Rectal smooth muscle tissue (tissue), 1 donor: ENCODE results near the gene CDH12.
"Not testable (repeated sequence)": the region's sequence is repeated elsewhere in the genome, so short reads cannot be mapped to it uniquely, and the experiment has no call there.

Experiments used
- H3K27ac ChIP-seq: one replicate; pipeline ENCODE4 v1.7.0; 2013; ENCODE audit warnings: low read depth, low read length, inconsistent platforms
- H3K27me3 ChIP-seq: one replicate; pipeline ENCODE4 v1.7.0; 2013; ENCODE audit warnings: low read length; ENCODE audit not compliant: control insufficient read depth, insufficient read depth
- H3K36me3 ChIP-seq: one replicate; pipeline ENCODE4 v1.7.0; 2013; ENCODE audit warnings: low read length; ENCODE audit not compliant: control insufficient read depth, insufficient read depth
- H3K4me1 ChIP-seq: one replicate; pipeline ENCODE4 v1.7.0; 2013; ENCODE audit warnings: low read length; ENCODE audit not compliant: control insufficient read depth, insufficient read depth
- H3K4me3 ChIP-seq: one replicate; pipeline ENCODE4 v1.7.0; 2013; ENCODE audit warnings: low read length
- H3K9ac ChIP-seq: one replicate; pipeline ENCODE4 v1.7.0; 2013; ENCODE audit warnings: low read length

CDH12 gene

DNA sequence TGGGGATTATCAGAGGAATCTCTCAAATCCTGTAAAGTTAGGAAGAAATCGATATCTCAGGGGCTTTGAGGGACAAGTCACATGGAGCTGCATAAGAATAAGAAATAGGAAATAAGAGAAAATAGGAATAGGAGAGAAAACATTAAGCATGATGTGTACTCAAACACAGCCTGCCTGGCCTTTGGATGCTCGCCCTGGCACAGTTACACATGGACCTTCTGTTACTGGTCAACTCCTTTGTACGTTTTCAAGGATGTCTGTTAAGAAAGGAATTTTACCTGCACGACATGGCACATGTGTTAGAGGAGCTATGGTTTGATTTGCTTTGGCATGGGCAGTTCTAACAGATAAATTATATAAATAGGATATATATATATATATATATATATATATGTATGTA lies 321.2 kb downstream of the CDH12 start:
- Histone ChIP-seq H3K36me3 (no peaks in the 10 kb centered on the region), H3K4me3 (no peak overlapping the region), H3K4me1 (no peaks in the 10 kb centered on the region), H3K27me3 (no peaks in the 10 kb centered on the region), H3K9ac (no peak overlapping the region), H3K27ac (no peak overlapping the region)

DNA sequence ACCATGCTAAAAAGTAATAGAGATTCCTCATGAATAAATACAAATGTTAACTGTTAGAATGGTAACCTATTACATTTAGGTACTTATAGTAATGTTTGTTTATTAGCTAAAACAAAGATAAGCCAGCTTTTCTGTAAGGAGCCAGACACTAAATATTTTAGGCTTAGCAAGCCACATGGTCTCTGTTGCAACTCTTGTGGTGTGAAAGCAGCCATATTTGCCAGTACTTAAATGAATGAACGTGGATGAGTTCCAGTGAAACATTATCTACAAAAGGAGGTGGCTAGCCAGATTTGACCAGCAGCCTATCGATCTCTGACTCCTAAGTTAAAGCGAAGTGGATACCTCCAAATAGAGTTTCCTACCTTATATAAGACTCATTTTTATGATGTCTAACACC lies 331.6 kb downstream of the CDH12 start:
- H3K4me3 ChIP-seq: no peak overlapping the region
- H3K36me3 ChIP-seq: no peaks in the 10 kb centered on the region
- H3K27ac ChIP-seq: no peak overlapping the region
- H3K27me3 ChIP-seq: no peaks in the 10 kb centered on the region
- no peak overlapping the region for H3K9ac ChIP-seq
- no peaks in the 10 kb centered on the region for H3K4me1 ChIP-seq

DNA sequence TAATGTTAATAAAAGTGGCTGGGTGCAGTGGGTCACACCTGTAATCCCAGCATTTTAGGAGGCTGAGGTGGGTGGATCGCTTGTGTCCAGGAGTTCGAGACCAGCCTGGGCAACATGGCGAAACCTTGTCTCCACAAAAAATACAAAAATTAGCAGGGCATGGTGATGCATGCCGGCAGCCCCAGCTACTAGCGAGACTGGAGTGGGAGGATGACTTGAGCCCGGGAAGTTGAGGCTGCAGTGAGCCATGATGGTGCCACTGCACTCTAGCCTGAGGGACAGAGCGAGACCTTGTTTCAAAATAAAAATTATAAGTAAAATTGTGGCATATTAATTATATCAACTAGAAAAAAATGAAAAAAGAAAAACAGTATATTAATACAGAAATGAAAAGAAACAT lies 336.6 kb downstream of the CDH12 start:
- not testable (repeated sequence) for H3K27ac ChIP-seq, H3K4me1 ChIP-seq, H3K4me3 ChIP-seq, H3K36me3 ChIP-seq, H3K27me3 ChIP-seq, H3K9ac ChIP-seq

DNA sequence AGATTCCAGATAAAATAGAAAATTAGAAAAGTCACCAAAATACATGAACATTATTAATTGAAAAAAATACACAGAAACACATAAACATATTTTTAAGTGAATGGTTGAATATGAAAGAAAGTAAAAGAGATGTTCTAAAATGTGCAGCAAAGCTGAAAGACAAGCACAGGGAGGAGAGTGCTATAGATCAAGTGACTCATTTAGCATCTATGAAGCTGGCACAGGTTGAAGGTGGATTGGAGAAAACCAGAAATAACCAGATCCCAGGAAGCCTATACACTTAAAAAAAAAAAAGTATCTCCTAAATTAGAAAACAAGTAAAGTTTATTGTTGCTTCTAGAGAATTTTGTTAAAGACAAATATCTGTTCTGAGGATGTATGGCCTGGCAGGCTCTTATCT lies 338.9 kb downstream of the CDH12 start:
- no peaks in the 10 kb centered on the region for H3K4me1 ChIP-seq
- no peak overlapping the region for H3K4me3 ChIP-seq
- H3K36me3 ChIP-seq: no peaks in the 10 kb centered on the region
- no peaks in the 10 kb centered on the region for H3K27me3 ChIP-seq
- H3K27ac ChIP-seq: no peak overlapping the region
- H3K9ac ChIP-seq: no peak overlapping the region

DNA sequence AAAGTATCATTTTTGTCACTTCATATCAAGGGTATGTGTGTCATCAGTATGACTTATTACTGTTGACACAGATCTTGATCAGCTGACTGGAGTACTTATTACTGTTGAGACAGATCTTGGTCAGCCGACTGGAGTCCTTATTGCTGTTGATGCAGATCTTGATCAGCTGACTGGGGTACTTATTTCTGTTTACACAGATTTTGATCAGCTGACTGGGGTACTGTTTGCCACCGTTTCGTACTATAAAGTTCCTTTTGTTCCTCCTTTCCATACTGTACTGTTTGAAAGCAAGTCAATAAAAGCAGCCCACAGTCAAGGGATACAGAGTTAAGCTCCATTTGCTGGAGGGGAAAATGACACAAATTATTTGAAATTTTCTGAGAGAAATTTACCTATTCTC lies 347.3 kb downstream of the CDH12 start:
- no peak overlapping the region for H3K9ac ChIP-seq
- H3K36me3 ChIP-seq: no peaks in the 10 kb centered on the region

DNA sequence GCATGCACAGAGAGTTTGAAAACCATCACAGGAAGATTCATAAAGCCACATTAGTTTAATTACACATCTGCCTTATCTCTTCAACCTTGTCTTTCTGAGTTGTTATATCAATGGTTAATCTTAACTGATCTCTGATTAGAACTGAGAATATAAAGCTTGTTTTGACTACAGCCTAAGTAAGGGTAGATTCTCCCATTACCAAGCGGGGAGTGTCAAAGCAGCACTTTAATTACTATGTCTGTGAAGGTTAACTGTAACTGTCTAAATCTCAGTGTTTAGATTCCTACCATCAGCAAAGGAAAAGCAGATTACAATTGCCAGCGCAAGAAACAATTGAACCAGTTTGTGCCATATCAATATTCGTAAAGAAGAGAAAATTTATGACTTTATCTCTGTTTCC lies 348.7 kb downstream of the CDH12 start:
- Histone ChIP-seq H3K36me3 (no peaks in the 10 kb centered on the region), H3K27ac (no peak overlapping the region), H3K27me3 (no peaks in the 10 kb centered on the region), H3K4me3 (no peak overlapping the region), H3K9ac (no peak overlapping the region), H3K4me1 (no peaks in the 10 kb centered on the region)

More for the DNA sequence above, 347.3 kb downstream of the CDH12 start:
- H3K27ac ChIP-seq: no peak overlapping the region
- H3K4me1 ChIP-seq: no peaks in the 10 kb centered on the region
- no peaks in the 10 kb centered on the region for H3K27me3 ChIP-seq
- H3K4me3 ChIP-seq: no peak overlapping the region

DNA sequence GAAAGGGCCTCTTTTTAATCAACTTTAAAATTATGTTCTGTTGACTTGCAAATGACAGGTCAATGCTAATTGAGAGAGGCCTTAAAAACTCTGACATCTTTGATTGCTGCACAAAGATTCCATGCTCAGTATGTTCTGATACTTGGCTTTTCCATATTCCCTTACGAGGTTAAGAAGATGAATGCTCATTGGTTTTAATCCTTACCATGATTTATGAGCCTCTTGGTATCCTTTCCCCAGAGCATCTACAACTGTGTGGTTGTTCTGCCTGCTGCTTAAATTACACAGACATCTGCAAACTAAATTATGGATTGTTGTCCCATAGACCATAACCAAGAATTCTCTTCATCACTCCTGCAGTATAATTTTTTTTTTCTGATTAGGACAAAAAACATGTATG lies 352.6 kb downstream of the CDH12 start:
- Histone ChIP-seq H3K36me3 (no peaks in the 10 kb centered on the region), H3K27ac (no peak overlapping the region), H3K4me1 (no peaks in the 10 kb centered on the region), H3K9ac (no peak overlapping the region), H3K4me3 (no peak overlapping the region), H3K27me3 (no peaks in the 10 kb centered on the region)

DNA sequence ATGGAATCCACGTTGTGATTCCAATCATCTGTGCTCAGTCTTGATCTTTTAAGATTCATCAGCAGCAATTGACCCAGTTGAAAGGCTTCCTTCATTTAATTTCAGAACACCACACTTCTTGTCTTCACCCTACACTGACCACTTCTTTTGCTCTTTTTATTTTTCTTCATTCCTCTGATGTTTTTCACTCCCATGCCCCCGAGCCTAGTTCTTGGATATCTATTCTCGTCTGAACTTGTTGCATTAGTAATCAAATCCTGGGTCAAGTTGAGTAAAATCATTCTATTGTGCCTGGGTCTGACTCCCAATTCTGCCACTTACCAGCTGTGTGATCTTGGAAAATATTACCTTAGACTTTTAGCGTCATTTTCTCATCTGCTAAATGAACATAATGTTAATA lies 356.5 kb downstream of the CDH12 start:
- H3K4me3 ChIP-seq: no peak overlapping the region
- H3K4me1 ChIP-seq: no peaks in the 10 kb centered on the region
- H3K36me3 ChIP-seq: no peaks in the 10 kb centered on the region
- no peak overlapping the region for H3K9ac ChIP-seq
- H3K27me3 ChIP-seq: no peaks in the 10 kb centered on the region
- H3K27ac ChIP-seq: no peak overlapping the region

DNA sequence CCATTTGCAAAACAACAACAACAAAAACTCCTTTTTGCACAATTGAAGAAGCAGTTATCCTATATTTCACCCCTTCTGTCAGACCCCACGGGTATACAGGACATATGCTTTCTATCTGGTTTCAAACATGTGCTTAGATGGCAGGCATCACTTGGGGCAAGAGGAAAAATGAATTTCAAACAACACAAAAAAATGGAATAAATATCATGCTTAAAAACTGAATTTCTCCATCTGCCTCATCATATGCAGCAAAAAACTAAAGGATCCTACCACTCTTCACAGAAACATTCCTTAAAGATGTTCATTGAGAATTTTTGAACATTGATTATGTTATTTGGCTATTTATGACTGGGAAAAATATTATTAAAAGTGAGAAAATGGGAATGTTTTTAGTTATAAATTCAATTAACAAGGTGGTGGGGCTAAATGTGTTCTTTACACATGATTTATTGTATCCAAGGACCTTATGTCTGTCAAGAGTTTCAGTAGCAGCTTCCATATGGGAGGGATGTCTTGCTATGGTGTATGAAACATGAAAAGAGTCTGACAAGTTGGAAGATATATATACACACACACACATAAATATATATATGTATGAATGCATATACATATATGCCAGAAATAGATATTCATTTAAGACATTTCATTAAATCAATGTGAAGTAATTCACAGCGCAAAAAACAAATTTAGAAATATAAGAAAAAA lies 358.0 kb downstream of the CDH12 start:
- Histone ChIP-seq H3K36me3 (no peaks in the 10 kb centered on the region), H3K27ac (no peak overlapping the region), H3K4me3 (no peak overlapping the region), H3K4me1 (no peaks in the 10 kb centered on the region), H3K27me3 (no peaks in the 10 kb centered on the region), H3K9ac (no peak overlapping the region)

DNA sequence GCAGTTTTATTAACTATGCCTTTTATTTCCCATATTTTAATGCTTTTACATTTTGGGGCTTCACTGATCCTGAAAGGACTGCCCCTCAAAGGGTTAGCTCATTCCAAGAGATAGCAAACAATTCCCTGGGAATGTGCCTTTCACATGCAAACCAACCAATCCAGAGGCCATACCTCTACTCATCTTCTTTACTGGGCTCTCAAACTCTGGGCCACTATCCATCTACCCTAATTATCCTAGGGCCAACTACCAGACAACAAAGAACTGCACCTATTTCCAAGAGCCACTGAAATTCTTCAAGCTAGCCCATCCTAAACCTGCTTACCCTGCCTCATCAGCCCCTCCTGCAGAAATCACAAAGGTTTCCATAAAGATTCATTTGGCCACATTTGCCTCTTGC lies 364.7 kb downstream of the CDH12 start:
- Histone ChIP-seq H3K27ac (no peak overlapping the region), H3K4me3 (no peak overlapping the region), H3K27me3 (no peaks in the 10 kb centered on the region), H3K36me3 (no peaks in the 10 kb centered on the region), H3K9ac (no peak overlapping the region), H3K4me1 (no peaks in the 10 kb centered on the region)

DNA sequence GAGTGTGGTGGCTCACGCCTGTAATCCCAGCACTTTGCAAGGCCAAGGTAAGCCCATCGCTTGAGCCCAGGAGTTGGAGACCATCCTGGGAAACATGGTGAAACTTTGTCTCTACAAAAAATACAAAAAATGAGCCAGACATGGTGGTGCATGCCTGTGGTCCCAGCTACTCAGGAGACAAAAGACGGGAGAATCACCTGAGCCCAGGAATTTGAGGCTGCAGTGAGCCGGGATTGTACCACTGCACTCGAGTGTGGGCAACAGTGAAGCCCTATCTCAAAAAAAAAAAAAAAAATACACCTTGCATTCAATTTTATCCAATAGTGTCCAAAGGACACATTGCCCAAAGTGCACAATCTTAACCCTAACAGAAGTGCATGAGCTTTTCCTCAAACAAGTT lies 372.8 kb downstream of the CDH12 start:
- Histone ChIP-seq H3K27ac (no peak overlapping the region), H3K27me3 (no peaks in the 10 kb centered on the region), H3K4me1 (no peaks in the 10 kb centered on the region), H3K4me3 (no peak overlapping the region), H3K36me3 (no peaks in the 10 kb centered on the region), H3K9ac (no peak overlapping the region)

DNA sequence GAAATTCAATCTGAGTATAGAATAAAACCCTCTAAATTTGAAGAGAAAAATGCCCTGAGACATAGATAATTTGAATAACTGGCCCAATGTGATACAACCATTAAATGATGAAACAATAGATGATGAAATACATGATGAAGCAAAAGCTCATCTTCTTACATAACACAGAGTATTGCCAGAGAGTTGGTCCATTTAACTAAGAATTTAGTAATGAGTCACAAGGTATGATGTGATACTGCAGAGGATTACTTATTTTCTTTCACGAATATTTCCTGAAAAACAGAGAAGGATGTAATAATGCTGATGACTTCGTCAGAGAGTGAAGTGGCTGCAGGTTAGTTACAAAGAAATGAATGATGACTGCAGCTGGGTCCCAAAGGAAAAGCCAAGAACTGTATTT lies 379.3 kb downstream of the CDH12 start:
- Histone ChIP-seq H3K27ac (no peak overlapping the region), H3K9ac (no peak overlapping the region), H3K4me1 (no peaks in the 10 kb centered on the region), H3K36me3 (no peaks in the 10 kb centered on the region), H3K27me3 (no peaks in the 10 kb centered on the region), H3K4me3 (no peak overlapping the region)

DNA sequence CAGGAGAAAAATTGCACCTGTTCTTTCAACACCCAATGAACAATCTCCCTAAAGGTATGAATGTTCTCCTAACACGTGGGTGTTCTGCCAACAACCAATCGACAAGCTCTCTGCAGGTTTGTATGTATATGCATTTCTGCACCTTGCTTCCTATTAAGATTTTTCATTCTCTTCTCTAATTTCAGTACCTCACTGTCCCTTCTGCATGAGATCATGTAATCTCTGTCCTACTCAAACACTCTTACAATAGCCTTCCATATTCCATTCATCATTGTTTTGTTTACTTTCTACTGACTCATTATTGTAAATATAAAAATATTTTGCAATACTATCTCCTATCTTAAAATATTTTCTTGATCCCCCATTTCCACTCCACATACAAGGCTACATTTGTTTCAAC lies 382.0 kb downstream of the CDH12 start:
- Histone ChIP-seq H3K4me1 (no peaks in the 10 kb centered on the region), H3K9ac (no peak overlapping the region), H3K36me3 (no peaks in the 10 kb centered on the region)

More for the DNA sequence above, 382.0 kb downstream of the CDH12 start:
- Histone ChIP-seq H3K27me3 (no peaks in the 10 kb centered on the region), H3K4me3 (no peak overlapping the region), H3K27ac (no peak overlapping the region)
